NCI-H2107 treated with DMSO at 0.1 percent for 48 hours (cell line): ENCODE data around the gene RPRD1B.
"Not testable (repeated sequence)": the region's sequence is repeated elsewhere in the genome, so short reads cannot be mapped to it uniquely, and the experiment has no call there.

Source experiments
- DNase-seq: peaks from one replicate; lab custom pipeline; 2025; ENCODE audit not compliant: unreplicated experiment; lab: John Stamatoyannopoulos, UW

Gene RPRD1B

DNA sequence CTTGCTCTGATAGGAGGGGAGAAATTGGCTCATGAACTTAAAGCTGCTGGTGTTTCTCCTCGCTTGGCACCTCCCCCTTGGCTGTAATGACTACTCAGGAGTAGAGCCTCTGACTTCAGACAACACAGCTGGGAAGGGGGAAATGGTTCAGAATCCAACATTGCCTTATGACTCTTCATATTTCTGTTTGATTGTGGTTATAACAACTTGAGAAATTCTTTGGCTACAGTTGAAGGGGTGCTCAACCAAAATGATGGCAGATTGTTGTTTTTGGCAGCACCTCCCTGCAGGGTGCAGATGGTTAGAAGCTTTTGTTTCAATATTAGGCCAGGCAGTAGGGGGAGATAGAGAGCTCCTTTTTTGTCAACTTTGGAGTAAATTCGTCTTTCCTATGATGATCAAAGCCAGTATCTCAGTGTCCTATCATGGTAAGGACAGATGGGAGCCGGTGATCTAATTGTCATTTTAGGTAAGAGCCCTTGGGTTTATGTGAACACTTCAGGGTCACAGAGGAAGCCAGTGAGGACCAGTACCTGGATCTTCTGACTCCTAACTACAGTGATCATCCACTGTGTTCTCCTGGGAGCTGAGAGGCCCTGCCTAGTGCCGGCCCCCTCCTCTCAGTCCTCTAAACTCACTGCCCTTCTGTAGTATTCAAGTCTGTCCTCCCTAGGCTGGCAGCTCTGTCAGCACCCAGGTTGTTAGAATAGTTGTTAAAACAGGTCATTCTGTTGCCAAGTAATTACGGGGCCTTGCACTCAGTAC, 39.9 kb downstream of the RPRD1B start:
- DNase-seq, result no peak

DNA sequence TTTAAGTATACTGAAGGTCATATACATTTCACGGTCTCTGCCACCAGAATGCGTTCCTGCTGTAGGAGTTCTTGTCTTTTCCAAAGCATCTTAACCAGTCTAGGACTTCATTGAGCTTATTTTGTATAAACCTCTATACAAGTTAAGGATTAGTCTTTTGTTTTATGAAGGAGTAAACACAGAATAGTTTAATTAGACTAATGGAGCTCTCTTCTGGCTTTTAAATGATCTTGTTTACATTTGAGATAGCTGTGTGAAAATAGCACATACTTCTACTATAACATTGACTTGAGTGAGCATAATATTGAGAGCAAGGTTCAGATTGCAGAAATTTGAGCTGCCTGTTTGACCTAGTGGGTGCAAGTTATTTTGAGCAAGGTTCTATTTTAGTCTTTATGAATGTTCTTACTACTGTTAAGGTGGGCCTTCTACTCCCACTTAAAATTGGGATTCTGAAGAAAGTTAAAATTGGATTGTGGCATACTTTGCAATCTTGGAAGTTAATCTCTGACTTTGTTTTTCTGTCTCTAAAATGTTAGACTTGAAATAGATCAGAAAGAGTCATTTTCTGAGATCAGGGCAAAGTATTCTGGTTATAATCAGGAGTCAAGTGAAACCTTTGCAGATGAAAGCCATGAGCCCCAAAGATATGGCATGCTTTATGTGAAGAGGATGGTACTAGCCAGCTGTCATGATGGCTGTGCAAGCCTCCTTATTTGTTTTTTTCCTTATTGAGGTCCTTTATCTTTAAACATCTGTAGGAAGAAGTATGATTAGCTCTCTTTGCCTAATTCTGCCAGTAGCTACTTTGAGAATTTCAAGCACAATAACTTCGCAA, 41.8 kb downstream of the RPRD1B start:
- no peak for DNase-seq

DNA sequence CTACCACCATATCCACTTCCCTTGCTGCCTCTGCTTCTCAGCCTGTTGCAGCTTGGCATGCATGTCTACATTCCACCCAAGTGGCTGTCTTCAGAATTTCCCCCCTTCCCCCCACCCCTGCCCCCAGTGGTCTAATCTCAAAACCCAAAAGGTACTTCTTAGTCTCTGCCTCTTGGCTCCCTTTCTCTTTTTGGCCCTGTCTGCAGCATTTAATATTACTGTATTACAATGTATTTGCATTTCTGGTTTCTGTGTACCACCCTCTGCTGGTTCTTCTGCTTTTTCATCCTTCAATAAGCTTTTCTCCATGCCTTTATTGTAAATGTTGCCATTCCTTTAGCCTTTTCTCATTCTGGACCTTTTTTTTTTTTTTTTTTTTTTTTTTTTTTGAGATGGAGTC, 43.0 kb downstream of the RPRD1B start:
- DNase-seq, result no peak

DNA sequence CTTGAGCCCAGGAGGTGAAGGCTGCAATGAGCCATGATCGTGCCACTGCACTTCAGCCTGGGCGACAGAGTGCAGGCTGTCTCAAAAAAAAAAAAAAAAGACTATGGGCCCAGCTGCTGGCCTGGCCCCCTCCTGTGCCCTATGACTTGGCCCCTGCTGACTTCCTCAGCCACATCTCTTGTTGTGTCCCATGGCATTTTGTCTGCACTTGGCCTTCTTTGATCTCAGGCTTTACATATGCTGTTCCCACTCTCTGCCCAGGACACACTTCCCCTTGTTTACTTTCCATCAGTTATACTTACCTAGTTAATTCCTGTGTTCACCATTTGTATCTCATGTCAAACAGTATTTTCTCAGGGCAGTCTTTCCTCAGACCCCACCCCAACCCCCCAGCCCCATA, 44.5 kb downstream of the RPRD1B start:
- DNase-seq, result no peak

DNA sequence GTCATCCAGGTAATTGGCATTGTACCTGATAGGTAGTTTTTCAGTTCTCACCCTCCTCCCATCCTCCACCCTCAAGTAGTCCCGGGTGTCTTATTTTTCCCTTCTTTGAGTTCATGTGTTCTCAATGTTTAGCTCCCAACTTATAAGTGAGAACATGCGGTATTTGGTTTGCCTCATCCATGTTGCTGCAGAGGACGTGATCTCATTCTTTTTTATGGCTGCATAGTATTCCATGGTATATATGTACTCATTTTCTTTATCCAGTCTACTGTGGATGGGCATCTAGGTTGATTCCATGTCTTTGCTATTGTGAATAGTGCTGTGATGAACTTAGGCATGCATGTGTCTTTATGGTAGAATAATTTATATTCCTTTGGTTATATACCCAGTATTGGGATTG, 45.8 kb downstream of the RPRD1B start:
- DNase-seq, result no peak

DNA sequence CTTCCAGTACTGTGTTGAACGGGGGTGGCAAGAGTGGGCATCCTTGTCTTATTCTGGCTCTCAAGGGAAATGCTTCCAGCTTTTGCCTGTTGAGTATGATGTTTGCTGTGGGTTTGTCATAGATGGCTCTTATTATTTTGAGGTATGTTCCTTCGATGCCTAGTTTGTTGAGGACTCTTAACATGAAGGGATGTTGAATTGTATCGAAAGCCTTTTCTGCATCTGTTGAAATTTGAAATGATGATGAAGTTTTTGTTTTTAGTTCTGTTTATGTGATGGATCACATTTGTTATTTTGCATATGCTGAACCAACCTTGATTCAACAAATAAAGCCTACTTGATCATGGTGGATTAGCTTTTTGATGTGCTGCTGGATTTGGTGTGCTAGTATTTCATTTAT, 48.0 kb downstream of the RPRD1B start:
- DNase-seq, result no peak

DNA sequence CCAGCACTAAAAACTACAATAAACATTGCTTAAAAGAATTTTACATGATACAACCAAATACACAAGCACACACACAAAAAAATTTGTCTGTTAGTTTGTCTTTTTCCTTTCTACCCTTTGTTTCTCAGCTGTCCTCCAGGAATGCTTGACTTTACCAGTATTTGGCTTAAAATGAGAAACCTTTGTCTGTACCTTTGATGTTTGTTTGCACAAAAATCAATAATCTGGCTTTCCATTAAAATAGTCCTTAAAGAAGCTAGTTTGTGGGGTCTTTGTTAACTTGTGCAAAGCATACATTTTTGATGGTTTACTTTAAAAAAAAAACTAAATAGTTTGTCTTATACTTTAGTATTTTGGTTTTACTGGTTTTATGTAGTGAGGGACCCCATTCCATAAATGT, 49.3 kb downstream of the RPRD1B start:
- no peak for DNase-seq

DNA sequence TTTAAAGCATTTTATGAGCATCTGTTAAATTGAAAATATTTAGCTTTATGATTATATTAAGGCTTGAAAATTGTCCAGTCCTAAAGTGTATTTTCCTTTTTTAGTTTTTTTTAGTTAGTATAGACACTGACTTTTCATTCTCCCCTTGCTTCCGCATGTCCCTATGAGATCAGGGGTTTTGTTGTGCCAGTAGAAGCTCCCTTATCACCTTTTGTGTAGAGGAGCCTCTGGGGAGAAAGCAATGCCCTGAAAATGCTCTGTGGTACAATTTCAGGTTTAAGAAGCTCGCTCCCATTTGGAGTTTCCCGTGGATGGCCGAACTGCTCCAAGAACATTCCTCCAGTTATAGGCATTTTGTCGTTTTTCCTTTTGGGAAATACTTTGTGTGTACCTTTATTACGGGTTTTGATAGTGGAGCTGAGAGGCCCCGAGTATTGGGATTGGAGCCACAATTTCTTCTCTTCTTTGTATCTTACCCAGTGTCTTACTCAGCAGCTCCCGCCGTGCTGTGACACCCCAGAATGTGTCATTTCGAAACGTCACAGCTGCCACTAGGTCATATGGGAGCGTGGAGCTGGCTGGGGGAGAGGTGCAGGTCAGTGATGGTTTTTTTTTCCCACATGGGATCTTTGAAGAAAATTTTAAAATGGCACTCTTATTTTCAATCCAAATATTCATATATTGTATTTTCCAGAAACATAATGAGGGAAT, 49.9 kb downstream of the RPRD1B start:
- no peak for DNase-seq

DNA sequence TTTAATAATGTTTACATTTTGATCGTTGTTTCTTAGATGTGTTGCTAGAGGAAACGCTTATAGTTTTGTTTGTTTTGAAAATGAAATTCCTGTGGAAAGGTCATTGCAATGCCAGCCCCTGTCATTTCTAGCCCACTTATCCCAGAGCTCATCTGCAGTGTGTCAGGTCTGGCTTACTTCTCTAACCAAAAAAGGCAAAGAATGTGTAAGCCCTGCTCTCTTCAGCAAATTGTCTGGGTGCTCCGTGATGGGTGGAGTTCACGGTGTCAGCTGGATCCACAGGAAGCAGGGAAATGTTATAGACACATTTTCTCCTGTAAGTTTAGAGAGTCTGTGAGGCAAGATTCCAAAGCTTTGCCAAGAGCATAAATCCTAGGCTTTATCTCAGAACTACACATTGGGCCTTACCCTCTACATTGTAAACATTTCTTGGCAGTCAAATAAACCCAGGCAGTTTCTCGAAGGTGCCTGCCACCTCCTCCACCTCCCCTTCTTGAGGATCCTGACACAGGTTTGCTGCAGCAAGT, 50.9 kb downstream of the RPRD1B start:
- DNase-seq, result no peak

DNA sequence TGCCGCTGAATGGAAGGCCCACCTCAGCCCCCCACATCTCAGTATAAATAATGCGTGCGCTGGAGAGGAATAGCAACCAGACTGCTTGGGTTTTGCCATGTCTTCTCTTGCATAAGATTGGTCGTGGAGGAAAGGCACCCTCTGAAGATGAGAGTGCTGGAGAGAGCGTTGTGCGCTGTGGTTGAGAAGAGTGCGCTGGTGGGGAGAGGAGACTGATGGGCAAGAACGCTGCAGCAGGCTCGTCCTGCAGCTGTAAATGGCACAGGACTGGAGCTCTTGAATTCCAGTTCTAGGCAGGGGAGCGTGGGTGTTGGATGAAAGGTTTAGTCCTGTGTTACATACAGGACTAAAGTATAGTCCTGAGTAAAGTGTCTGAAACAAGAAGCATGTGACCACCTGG, 51.5 kb downstream of the RPRD1B start:
- no peak for DNase-seq

DNA sequence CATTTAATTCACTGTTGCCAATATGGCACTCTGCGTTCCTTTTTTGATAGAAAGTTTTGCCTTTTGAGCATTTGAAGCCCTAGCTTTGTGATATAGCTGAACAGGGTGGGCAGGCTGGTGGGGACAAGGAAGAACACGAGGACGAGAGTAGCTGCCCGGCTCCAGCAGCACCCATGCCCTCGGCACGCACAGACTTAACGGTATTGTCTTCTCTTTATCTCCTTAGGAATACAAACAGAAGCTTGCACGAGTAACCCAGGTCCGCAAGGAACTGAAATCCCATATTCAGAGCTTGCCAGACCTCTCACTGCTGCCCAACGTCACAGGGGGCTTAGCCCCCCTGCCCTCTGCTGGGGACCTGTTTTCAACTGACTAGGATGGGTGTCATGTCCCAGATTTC, 56.0 kb downstream of the RPRD1B start:
- no peak for DNase-seq

DNA sequence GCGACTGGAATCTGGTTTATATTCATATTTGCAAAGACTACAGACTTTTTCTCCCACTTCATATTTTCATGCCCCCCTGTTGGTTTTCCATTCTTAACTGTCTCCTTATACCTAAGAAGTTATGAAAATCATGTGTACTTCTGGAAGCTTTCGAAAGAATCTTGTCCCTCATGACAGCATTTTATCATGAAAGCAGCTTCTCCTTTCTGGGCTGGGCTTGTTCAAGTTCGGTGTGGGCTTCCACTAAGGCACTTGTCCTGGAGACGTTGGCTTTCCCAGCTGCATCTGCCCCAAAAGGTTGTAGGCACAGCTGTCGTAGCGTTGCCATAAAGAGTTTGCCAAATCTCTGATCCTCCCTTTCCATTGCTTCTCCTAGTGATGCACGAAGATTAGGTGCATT, 56.5 kb downstream of the RPRD1B start:
- DNase-seq, result no peak

DNA sequence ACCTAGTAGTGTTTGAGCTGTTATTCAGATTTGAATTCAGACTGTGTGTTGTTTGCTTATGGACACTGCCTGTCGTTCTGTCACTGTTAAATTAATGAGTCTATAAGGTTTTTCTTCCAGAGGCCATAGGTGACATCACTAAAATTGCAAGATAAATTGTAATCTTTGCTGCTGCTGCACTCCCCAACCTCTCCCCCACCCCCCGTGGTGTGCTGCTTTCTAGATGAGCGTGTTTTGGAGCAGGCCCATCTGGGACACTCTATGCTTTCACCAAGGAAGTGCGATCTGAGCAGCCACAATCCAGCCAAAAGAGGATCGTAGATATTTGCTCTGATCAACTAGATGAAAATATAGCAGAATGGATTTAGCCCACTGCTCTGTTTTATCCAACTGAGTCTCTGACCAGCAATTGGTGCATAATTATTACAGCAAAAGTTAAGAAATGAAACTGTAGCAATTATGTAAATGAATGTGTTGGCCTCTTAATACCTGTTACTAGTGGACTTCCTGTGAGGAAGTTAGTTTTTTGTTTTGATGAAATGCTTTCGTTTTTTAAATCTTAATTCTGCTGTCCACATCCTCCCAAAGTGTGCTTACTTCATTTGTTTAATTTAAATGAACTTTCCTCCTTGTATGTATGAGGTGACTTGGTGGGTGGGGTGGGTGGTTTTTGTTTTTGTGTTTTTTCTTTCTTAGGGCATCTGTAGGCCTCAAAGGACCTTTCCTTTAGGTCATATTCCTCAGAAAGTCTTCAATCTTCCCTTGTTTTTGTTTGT, 58.1 kb downstream of the RPRD1B start:
- DNase-seq, result no peak

DNA sequence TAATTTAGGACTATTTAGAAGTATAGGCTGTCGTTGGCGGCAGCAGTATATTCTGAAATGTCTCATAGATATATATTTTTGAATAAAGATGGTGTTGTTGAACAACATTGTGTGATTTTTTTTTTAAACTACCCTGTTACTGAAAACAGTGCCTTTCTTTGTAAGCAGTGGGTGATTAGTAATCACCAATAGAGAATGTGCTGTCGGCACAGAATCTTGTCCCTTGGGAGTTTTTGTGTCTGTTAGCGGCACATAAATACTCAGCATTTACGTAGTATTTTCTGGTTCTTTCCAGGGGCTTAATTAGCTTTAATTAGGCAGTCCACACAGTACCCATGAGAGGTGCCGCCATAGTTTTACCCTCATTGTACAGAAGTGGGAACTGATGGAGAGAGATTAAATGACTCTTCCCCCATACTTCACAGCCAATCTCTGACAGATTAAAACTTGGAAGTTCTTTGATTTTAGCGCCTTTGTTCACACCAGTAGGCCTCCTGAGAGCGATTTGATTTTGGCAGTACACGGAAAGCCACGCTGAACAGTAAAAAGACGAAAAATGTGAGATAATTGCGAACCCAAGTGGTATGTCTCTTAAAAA, 58.8 kb downstream of the RPRD1B start:
- no peak for DNase-seq

DNA sequence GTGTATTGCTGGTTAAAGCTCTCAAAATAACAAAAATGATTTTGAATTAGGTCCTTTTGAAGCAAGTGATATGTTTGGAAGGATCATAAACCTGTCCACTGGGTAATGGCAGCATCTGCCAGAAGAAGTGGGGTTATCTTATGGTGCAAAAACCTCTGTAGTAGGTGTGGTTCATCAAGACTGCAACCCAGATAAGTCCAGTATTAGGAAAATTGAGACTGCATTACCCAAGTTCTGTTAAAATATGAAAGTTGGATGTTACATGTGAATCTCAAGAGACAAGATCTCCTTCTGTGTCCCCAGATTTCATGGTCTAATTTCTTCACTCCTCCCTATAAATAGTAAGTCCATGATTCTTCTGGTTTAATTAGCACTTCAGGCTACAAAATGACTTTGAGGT, 59.4 kb downstream of the RPRD1B start:
- DNase-seq, result no peak

DNA sequence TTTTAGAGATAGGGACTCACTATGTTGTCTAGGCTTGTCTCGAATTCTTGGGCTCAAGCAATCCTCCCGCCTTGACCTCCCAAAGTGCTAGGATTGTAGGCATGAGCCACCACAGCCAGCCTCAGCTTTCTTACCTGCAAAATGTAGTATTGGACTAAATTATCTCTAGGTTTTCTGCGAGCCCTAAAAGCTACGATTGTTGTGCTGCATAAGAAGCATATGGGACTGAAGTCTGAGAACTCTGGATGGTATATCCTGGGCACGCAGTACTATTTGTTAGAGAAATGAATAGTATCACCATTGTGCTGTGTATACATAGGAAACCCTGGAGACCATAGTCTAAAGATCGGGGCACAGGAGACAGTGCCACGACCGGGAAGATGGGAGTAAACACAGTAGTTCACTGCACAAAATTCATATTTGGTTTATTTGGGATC, 60.1 kb downstream of the RPRD1B start:
- DNase-seq, result no peak

DNA sequence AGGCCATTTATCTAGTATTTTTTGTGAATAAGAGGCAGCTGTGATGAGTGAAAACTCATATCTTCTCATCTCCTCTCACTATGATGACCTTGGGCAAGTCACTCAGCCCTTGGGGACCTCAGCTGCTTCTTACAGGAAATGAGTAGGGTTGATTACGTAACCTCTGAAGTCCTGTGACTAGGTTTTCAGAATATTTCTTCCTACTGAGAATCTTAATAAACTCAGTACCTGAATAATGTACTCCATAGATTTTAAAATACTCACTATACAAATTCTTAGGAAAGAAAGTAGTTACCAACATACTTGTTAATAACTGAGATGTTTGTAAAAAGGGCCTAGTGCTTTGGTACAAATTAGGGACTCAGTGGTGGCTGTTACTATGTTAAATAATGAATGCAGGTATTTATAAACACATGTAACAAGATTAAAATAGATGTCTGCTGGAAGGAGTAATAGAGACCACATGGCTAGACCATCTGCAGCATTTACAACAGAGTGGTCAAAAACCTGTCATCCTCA, 60.9 kb downstream of the RPRD1B start:
- DNase-seq, result no peak

DNA sequence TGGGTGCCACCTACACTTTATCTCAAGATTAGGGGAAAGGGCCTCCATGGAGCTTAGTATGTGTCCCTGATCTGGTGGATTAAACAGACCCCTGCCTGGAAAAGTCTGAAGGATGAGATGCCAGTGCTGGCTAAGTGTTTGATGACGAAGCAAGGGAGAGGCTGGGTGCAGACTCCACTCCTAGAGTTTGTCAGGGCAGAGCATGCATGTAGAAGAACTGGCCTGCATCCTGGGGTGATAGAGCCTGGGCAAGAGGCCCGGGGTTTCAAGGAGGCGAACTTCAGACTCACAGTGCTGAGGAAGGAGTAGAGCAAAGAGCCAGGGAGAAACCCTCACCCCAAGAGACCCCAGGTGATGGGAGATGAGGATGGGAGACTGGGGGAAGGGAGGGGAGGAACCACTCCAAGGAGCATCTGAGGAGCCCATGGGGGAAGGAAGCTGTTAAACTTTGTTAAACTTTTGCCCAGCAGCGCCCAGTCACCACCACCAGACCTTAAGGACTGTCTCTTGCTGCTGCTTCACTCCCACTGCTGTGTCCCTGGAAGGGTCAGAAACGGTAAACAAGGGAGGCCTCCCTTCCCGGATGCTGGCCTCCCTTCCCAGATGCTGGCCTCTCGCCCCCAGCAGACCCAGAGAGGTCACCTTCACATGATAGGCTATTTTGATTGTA, 61.6 kb downstream of the RPRD1B start:
- no peak for DNase-seq

DNA sequence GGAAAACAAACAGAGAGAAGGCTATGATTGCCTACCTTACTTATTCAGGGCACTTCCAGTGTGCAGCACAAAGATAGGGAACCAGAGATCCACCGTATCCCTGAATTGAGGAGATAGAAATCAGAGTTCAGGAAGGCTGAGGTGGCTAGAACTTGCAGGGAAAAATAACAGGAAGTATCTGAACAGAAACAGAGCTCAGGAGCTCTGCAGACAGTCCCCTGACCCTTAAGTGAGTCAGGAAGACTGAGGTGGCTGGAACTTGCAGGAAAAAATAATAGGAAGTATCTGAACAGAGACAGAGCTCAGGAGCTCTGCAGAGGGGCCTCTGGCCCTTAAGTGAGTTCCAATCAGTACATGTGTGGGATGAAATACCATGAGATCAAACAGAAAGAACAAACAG, 65.4 kb downstream of the RPRD1B start:
- DNase-seq, result no peak

DNA sequence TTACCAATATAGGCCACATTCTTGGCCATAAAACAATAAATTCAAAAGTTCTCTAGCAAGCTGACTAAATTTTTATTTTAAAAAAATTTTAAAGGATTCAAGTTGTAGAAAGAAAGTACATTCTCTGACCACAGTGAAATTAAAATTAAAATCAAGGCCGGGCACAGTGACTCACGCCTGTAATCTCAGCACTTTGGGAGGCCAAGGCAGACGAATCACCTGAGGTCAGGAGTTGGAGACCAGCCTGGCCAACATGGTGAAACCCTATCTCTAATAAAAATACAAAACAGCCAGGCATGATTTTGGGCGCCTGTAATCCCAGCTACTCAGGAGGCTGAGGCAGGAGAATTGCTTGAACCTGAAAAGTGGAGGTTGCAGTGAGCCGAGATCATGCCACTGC, 68.7 kb downstream of the RPRD1B start:
- not testable (repeated sequence) for DNase-seq
